Measurements from ENCODE around the gene PRDM16. TPM values are rescaled to one million over a fixed set of nuclear protein-coding genes. Genes with fewer than 3 reads are reported as not detected.
A peak's percentile ranks its signal among the peaks of the same experiment; 100 is the strongest.

The PRDM16 gene
- total and polyA plus RNA-seq, 2 of the 13 experiments (the other 11 are each of a cell fraction or from before 2014, with no cell fraction given), result 0.15 to 0.81 TPM

- WGBS (ENCODE audit: low lambda C conversion rate), result 92% methylated on average over 7 of the region's 35 CpGs
- DNase-seq (ENCODE audit: low spot score), result no peak
- no peaks in the 10 kb centered on the region for H4K20me1 ChIP-seq (ENCODE audit: insufficient read depth, low read length)
- no peak overlapping the region for H3K4me2 ChIP-seq (ENCODE audit: low read depth, low read length)
- 0 out of 2 replicates have a peak, but pooled peaks have one; percentile 24 for TF ChIP-seq POLR2G (IDR thresholded peaks at IDR 0.05; ENCODE audit: low read depth, low read length)
- peak; percentile 65 for TF ChIP-seq AGO2 (optimal IDR thresholded peaks at IDR 0.05; ENCODE audit: low read depth, low read length)
- TF ChIP-seq ATM (IDR thresholded peaks at IDR 0.05; ENCODE audit: borderline replicate concordance), result no peak
- peaks cover 2 to 11% of the 10 kb centered on the region in 2 experiments; a peak in 4 of 5 replicates for H3K36me3 ChIP-seq (replicated peaks in 1 of 2; ENCODE audit: control insufficient read depth in 1 of 2, insufficient read depth in 2 of 2, low read length in 2 of 2)
- ATAC-seq, result no peak
- ChIA-PET POLR2A (interaction anchor here (1.9 kb wide), 1 partner anchor 10 kb away, joined by 7 read pairs; no protein-coding TSS in a partner anchor), CTCF (ENCODE audit: low intra/inter-chr PET ratio, low total read pairs) (no interaction called here)
- no peak overlapping the region for H2AFZ ChIP-seq (ENCODE audit: low read length)
- in situ Hi-C loops (cut with HindIII; ENCODE audit: extremely low pct_ligation_motif_present, low pct_unique_long_range_greater_than_20kb) (no loop called here), intact Hi-C loops (cut with micrococcal nuclease; ENCODE audit: unreplicated experiment) (no loop called here)
- H3K4me1 ChIP-seq (ENCODE audit: insufficient read depth, low read length), result peaks cover 24% of the 10 kb centered on the region
- no peaks in the 10 kb centered on the region for H3K27me3 ChIP-seq (ENCODE audit: control insufficient read depth in 1 of 2, insufficient read depth in 2 of 2, low read length in 2 of 2)
- FAIRE-seq, result no peak
- no peaks in the 10 kb centered on the region for H3K9me3 ChIP-seq (ENCODE audit: low read length)
- BruUV-seq (replicated peaks), result no TSS peak
- H3K9ac ChIP-seq (ENCODE audit: insufficient read depth, low read depth, low read length), result no peak overlapping the region
- no peak overlapping the region for H3K4me3 ChIP-seq (replicated peaks in 1 of 3; ENCODE audit: insufficient read depth in 1 of 3, low read depth in 2 of 3, low read length in 3 of 3)
- H3K79me2 ChIP-seq (ENCODE audit: insufficient read depth, low read length), result no peaks in the 10 kb centered on the region
- no peak overlapping the region for H3K27ac ChIP-seq (ENCODE audit: extremely low read length, insufficient read depth, low read length)
Observed at GRCh38 chr1:3467096-3468036, 398.4 kb downstream of the PRDM16 start.

DNA sequence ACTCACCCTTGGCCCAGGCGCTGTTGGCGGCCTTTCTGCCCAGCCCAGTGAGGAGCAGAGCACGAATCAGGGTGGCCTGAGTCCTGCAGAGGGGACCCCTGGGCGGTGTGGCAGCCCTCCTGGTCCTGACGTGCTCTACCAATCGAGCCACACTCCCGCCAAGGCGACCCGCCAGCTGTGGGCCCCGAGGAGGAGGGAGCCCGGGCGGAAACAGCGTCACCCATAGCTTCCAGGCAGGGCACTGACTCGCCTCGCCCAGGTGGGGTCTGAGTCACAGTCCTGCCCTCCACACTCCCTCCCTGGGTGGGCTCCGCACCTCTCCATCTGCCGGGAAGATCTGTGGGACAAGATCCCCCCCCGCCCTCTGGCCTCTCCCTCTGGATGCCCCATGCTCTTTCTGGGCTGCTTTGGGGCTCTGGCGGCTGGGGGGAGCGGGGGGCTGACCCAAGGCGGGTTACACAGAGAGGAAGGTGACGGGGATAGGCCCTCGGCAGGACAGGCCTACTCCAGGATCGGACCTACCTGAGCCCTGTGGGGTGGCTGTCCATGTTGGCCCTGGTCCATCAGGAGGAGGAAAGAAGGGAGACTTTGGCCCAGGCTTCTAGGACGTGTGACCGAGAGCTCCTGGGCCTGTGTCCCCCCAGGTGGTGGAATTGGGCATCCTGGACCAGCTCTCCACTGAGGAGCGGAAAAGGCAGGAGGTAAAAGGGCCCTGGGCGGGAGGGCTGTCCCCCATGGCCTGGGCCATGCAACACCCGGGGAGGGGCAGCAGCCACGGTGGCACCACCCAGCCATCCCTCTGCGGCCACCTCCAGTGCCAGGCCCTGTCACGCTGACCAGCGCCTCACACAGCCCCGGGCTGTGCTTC lies 399.5 kb downstream of the PRDM16 start:
- no TSS peak for BruUV-seq (replicated peaks)
- TF ChIP-seq, protein P1, sequence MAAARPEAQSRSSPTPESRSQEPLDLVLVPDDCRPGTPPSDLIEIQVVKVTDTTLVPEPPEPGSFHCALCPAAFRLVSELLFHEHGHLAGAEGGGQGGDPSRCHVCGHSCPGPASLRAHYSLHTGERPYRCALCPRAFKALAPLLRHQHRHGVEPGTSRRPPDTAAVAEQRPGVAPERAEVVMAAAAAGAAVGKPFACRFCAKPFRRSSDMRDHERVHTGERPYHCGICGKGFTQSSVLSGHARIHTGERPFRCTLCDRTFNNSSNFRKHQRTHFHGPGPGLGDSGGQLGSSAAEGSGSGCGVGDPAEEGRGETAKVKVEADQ (CRISPR knock-in tag; IDR thresholded peaks at IDR 0.05; ENCODE audit: borderline replicate concordance), result no peak
- TF ChIP-seq AGO2 (optimal IDR thresholded peaks at IDR 0.05; ENCODE audit: low read depth, low read length) (peak; percentile 15), ZNF460 (CRISPR knock-in tag; IDR thresholded peaks at IDR 0.05; ENCODE audit: borderline replicate concordance) (no peak), HNF4A (CRISPR knock-in tag; IDR thresholded peaks at IDR 0.05) (no peak), RBFOX2 (IDR thresholded peaks at IDR 0.05; ENCODE audit: low read depth, low read length) (peak; percentile 62; the same call in 1 of the 2 replicates), MIXL1 (CRISPR knock-in tag; IDR thresholded peaks at IDR 0.05) (no peak), TRIM24 (CRISPR knock-in tag; IDR thresholded peaks at IDR 0.05) (no peak), MXI1 (IDR thresholded peaks at IDR 0.05; ENCODE audit: borderline replicate concordance, low read depth, low read length) (no peak), ZKSCAN1 (IDR thresholded peaks at IDR 0.05; ENCODE audit: low read length) (no peak)
- TF ChIP-seq, protein P2, sequence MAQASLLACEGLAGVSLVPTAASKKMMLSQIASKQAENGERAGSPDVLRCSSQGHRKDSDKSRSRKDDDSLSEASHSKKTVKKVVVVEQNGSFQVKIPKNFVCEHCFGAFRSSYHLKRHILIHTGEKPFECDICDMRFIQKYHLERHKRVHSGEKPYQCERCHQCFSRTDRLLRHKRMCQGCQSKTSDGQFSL (CRISPR knock-in tag; IDR thresholded peaks at IDR 0.05), result no peak
- TF ChIP-seq, protein P3, sequence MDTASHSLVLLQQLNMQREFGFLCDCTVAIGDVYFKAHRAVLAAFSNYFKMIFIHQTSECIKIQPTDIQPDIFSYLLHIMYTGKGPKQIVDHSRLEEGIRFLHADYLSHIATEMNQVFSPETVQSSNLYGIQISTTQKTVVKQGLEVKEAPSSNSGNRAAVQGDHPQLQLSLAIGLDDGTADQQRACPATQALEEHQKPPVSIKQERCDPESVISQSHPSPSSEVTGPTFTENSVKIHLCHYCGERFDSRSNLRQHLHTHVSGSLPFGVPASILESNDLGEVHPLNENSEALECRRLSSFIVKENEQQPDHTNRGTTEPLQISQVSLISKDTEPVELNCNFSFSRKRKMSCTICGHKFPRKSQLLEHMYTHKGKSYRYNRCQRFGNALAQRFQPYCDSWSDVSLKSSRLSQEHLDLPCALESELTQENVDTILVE (CRISPR knock-in tag; IDR thresholded peaks at IDR 0.05), result no peak
- CTCF ChIA-PET (ENCODE audit: low intra/inter-chr PET ratio, low total read pairs), result no interaction called here
- in situ Hi-C loops (cut with HindIII; ENCODE audit: extremely low pct_ligation_motif_present, low pct_unique_long_range_greater_than_20kb) (no loop called here), intact Hi-C loops (cut with micrococcal nuclease; ENCODE audit: unreplicated experiment) (no loop called here)
- FAIRE-seq (no peak), DNase-seq (ENCODE audit: low spot score) (no peak), ATAC-seq (no peak)
- no peaks in the 10 kb centered on the region for H4K20me1 ChIP-seq (ENCODE audit: insufficient read depth, low read length)
- no peak overlapping the region for H2AFZ ChIP-seq (ENCODE audit: low read length)
- H3K4me1 ChIP-seq (ENCODE audit: insufficient read depth, low read length), result peaks cover 26% of the 10 kb centered on the region
- peaks cover 9 to 13% of the 10 kb centered on the region in 2 experiments; a peak in 3 of 5 replicates for H3K36me3 ChIP-seq (replicated peaks in 1 of 2; ENCODE audit: control insufficient read depth in 1 of 2, insufficient read depth in 2 of 2, low read length in 2 of 2)
- no peak overlapping the region for H3K9ac ChIP-seq (ENCODE audit: insufficient read depth, low read depth, low read length)
- H3K27ac ChIP-seq (ENCODE audit: extremely low read length, insufficient read depth, low read length), result no peak overlapping the region
- H3K4me3 ChIP-seq (replicated peaks in 1 of 3; ENCODE audit: insufficient read depth in 1 of 3, low read depth in 2 of 3, low read length in 3 of 3), result no peak overlapping the region
- no peaks in the 10 kb centered on the region for H3K79me2 ChIP-seq (ENCODE audit: insufficient read depth, low read length)
- H3K4me2 ChIP-seq (ENCODE audit: low read depth, low read length), result no peak overlapping the region
- WGBS (ENCODE audit: low lambda C conversion rate), result 96% methylated on average over 16 of the region's 34 CpGs
- H3K9me3 ChIP-seq (ENCODE audit: low read length), result no peaks in the 10 kb centered on the region
- POLR2A ChIA-PET, result interaction anchor here (1.9 kb wide), 1 partner anchor 11 kb away, joined by 7 read pairs; no protein-coding TSS in a partner anchor
- H3K27me3 ChIP-seq (ENCODE audit: control insufficient read depth in 1 of 2, insufficient read depth in 2 of 2, low read length in 2 of 2), result no peaks in the 10 kb centered on the region
